ENCODE results near the gene CHD5.

CHD5 gene

DNA sequence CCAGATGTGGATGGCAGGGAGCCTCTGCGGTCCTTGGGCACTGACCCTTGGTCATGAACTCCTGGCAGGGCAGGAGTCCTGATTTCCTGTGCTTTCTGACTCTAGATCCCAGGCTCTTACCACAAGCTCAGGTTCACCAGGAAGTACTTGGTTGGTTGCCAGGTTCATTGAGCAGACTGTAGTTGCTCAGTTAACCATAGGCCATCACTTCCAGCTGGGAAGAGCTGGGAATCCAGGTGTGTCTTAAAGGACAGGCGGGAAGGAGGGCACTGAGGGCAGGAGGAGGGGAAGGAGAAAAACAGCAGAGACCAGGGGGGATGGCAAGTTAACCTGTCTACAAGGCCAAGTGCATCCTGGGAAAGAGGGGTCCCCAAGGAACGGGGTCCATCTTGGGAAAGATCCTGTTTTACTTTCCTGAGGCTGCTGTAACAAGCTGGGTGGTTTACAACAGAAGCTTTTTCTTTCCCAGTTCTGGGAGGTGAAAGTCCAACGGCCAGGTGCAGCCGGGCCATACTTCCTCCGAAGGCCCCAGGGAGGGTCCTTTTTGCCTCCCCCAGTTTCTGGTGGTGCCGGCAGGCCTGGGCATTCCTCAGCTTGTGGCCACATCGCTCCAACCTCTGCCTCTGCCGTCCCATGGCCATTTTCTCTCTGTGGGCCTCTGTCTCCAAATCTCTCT lies 122.8 kb downstream of the CHD5 start:
- no peak for DNase-seq (ENCODE audit: low read depth)

DNA sequence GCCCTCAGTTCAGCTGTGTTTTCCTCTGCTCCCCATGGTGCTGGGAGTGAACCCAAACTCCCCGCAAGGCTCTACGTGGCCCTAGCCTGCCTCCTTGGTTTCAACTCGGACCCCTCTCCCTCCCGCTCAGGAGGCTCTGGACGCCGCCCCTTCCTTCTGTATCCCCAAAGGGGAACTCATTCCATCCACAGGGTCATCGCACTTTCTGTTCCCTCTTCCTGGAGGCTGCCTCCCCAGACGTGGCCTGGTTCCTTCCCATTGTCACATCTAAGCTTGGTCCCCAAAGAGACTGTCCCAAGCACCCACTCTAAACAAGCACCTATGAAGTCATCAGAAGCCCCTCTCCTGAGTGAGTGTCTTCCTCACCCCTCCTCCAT lies 123.6 kb downstream of the CHD5 start:
- DNase-seq (ENCODE audit: low read depth), result no peak

DNA sequence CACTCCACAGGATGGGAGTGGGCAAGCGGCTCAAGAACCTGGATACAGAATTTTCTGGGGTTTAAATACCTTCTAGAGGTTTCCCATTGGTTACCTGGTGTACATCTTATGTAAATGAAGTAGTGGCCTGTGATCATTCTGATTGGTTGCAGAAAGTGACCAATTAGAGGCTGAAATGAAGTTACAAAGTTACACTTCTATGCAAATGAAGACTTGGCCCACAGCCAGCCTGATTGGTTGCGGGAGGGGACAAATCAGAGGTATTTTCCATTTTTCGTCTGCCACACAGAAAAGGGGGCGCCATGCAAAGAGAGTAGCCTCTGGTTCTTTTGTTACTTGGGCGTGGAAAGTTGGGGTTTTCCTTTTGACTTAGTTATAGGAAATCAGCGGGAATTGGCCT lies 125.5 kb downstream of the CHD5 start:
- DNase-seq (ENCODE audit: low read depth), result no peak

DNA sequence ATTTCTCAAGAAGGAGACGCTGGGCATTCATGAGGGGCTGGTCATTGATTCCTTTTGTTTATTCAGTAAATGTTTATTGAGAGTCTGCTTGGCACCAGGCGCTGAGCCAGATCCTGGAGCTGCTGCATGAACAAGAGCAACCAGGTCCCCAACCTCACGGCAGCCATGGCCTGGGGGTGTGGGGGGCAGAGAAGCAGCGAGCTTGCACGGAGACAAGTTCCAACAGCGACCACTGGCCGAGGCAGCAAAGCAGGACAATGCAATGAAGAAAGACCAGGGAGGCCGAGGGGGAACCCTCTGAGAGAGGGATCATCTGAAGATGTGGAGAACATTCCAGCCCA lies 126.9 kb downstream of the CHD5 start:
- DNase-seq (ENCODE audit: low read depth), result no peak

DNA sequence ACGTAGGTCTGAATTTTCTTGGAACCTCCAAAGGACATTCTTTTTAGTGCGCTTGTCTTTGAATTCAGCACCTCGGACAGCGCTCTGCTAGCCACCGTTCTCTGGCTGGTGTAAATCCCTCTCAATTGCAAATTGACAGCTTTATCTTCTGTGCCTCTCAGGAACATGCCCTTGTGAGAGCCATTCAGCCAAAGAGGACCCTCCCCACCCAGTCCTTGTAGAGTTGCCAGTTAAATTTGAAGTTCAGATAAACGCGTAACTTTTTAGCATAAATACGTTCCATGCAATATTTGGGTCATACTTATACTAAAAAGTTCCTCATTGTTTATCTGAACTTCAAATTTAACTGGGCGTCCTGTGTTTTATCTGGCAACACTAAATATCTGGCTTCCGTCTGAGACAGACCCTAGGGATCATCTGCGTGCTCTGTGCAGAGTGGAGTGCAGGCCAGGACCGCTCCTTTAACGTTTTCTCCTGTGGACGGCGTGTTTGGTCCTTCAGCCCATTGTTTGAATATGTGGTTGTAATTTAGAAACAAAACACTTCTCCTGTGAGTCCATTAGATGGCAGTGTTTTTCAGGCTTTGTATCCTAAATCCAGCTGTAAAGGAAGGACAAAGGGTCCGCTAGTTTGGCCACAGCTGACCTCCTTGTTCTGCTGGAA lies 127.4 kb downstream of the CHD5 start:
- DNase-seq (ENCODE audit: low read depth), result no peak
